PC-9 (cell line): Measurements from ENCODE around the gene AQP2. TPM values are rescaled to one million over a fixed set of nuclear protein-coding genes. Genes with fewer than 3 reads are reported as not detected.

Experiments used
- BruUV-seq: library from RNA; stranded (reverse); fragments of 400-500 nt; replicated peaks from 2 replicates; lab custom pipeline; 2021; lab: Mats Ljungman, UMichigan
- CTCF ChIA-PET: fragments of 300-600 bp; sonication (Branson Sonifier 250); formaldehyde crosslinking; loops from one replicate; lab custom pipeline; 2022; ENCODE audit warnings: antibody characterized with exemption; lab: Charles Lee
- POLR2A ChIA-PET: fragments of 300-600 bp; sonication (Branson Sonifier 250); formaldehyde crosslinking; loops from one replicate; lab custom pipeline; 2022; ENCODE audit warnings: antibody characterized with exemption; ENCODE audit not compliant: unreplicated experiment; lab: Charles Lee
- DNase-seq, 2 experiments: peaks; one replicate each; pipeline versions ENCODE4 v3.0.0 to v3.0.0-alpha.2; 2015 to 2022; ENCODE audit warnings: mixed read lengths in 1 of 2
- H2AFZ ChIP-seq: fragments of 200-600 bp; sonication (generic); 2 replicates; pipeline ENCODE4 v1.8.1; 2017; ENCODE audit warnings: antibody characterized with exemption
- H3F3A ChIP-seq: fragments of 200-600 bp; sonication (generic); 2 replicates; pipeline ENCODE4 v1.8.1; 2017; ENCODE audit warnings: antibody characterized with exemption, mild to moderate bottlenecking, low read depth; ENCODE audit not compliant: insufficient read depth
- H3K27ac ChIP-seq: fragments of 200-600 bp; sonication (generic); 2 replicates; pipeline ENCODE4 v1.6.1; 2016; ENCODE audit warnings: mixed run types
- H3K27me3 ChIP-seq: fragments of 200-600 bp; sonication (generic); 2 replicates; pipeline ENCODE4 v1.6.1; 2016; ENCODE audit warnings: low read depth, mixed run types; ENCODE audit not compliant: insufficient read depth
- H3K36me3 ChIP-seq: fragments of 200-600 bp; sonication (generic); 2 replicates; pipeline ENCODE4 v1.6.1; 2016; ENCODE audit warnings: low read depth, mixed run types
- H3K4me1 ChIP-seq: fragments of 200-600 bp; sonication (generic); replicated peaks from 2 replicates; pipeline ENCODE4 v1.6.1; 2016; ENCODE audit warnings: mixed run types; ENCODE audit not compliant: insufficient read depth
- H3K4me2 ChIP-seq: fragments of 200-600 bp; sonication (generic); 2 replicates; pipeline ENCODE4 v1.6.1; 2017; ENCODE audit warnings: mixed run types
- H3K4me3 ChIP-seq: fragments of 200-600 bp; sonication (generic); 2 replicates; pipeline ENCODE4 v1.6.1; 2016; ENCODE audit warnings: mixed run types
- H3K79me2 ChIP-seq: fragments of 200-600 bp; sonication (generic); 2 replicates; pipeline ENCODE4 v1.6.1; 2017; ENCODE audit warnings: low read depth, mixed run types
- H3K9me2 ChIP-seq: fragments of 200-600 bp; sonication (generic); 2 replicates; pipeline ENCODE4 v1.8.1; 2017; ENCODE audit warnings: mild to moderate bottlenecking; ENCODE audit not compliant: insufficient read depth
- H3K9me3 ChIP-seq: fragments of 200-600 bp; sonication (generic); 2 replicates; pipeline ENCODE4 v1.8.1; 2016; ENCODE audit warnings: low read depth; ENCODE audit not compliant: insufficient read depth
- H4K20me1 ChIP-seq: fragments of 200-600 bp; sonication (generic); 2 replicates; pipeline ENCODE4 v1.8.1; 2017; ENCODE audit not compliant: insufficient read depth
- CTCF ChIP-seq: fragments of 200-600 bp; sonication (generic); conservative IDR thresholded peaks from 2 replicates; pipeline ENCODE4 v1.6.1; 2017; ENCODE audit warnings: mixed run types, antibody characterized with exemption, mild to moderate bottlenecking, moderate library complexity
- EZH2 ChIP-seq: fragments of 200-600 bp; sonication (generic); IDR thresholded peaks from 2 replicates; pipeline ENCODE4 v1.8.0; 2017; ENCODE audit warnings: antibody characterized with exemption, low read depth
- intact Hi-C: fragments of 100-400 bp; cut with micrococcal nuclease; formaldehyde crosslinking; loops from one replicate; pipeline ENCODE4 v1.10.0; 2022; ENCODE audit not compliant: unreplicated experiment
- total RNA-seq: library from RNA; stranded (reverse); gene quantifications from 2 replicates; pipeline ENCODE4 v1.2.3, GENCODE V29; 2021

Gene AQP2
- total RNA-seq, 1 experiment from 2014 or later, result not detected

GRCh38 chr12:49942512-49942893 lies 8.0 kb upstream of the AQP2 start:
- Histone ChIP-seq H3K27me3 (no peaks in the 10 kb centered on the region), H3K9me3 (no peaks in the 10 kb centered on the region), H3K4me1 (peaks cover 29% of the 10 kb centered on the region), H3K4me3 (no peak overlapping the region), H3K9me2 (no peaks in the 10 kb centered on the region), H2AFZ (no peak overlapping the region), H3K27ac (no peak overlapping the region), H3K4me2 (peak overlapping the region; percentile 59), H3F3A (peaks cover 17% of the 10 kb centered on the region; the same call in 1 of the 2 replicates), H3K79me2 (no peaks in the 10 kb centered on the region), H3K36me3 (no peaks in the 10 kb centered on the region), H4K20me1 (no peaks in the 10 kb centered on the region)
- intact Hi-C loops, result no loop called here
- ChIA-PET POLR2A (no interaction called here), CTCF (interaction anchor here (1.0 kb wide), 1 partner anchor 13 kb away, joined by 3 read pairs; no protein-coding TSS in a partner anchor)
- no peak for TF ChIP-seq CTCF
- no peak for TF ChIP-seq EZH2
- DNase-seq, result no peak
- BruUV-seq, result no TSS peak

GRCh38 chr12:49942921-49943624 lies 7.5 kb upstream of the AQP2 start:
- peaks cover 17% of the 10 kb centered on the region; the same call in 1 of the 2 replicates for H3F3A ChIP-seq
- no peaks in the 10 kb centered on the region for H3K36me3 ChIP-seq
- H4K20me1 ChIP-seq, result no peaks in the 10 kb centered on the region
- H2AFZ ChIP-seq, result no peak overlapping the region; the same call in none of the 2 replicates
- H3K79me2 ChIP-seq, result no peaks in the 10 kb centered on the region
- POLR2A ChIA-PET, result no interaction called here
- peak overlapping the region; percentile 59 for H3K4me2 ChIP-seq
- intact Hi-C loops, result no loop called here
- peaks cover 29% of the 10 kb centered on the region for H3K4me1 ChIP-seq
- H3K9me3 ChIP-seq, result no peaks in the 10 kb centered on the region
- no TSS peak for BruUV-seq
- H3K27ac ChIP-seq, result no peak overlapping the region
- CTCF ChIA-PET, result interaction anchor here (0.5 kb wide), 1 partner anchor 225 kb away, joined by 11 read pairs; no protein-coding TSS in a partner anchor
- no peak for TF ChIP-seq EZH2
- no peak for TF ChIP-seq CTCF
- H3K9me2 ChIP-seq, result no peaks in the 10 kb centered on the region
- H3K4me3 ChIP-seq, result no peak overlapping the region
- DNase-seq, result peak; percentile 51 to 64
- no peaks in the 10 kb centered on the region for H3K27me3 ChIP-seq

- ChIA-PET CTCF (interaction anchor here (0.5 to 0.6 kb wide), 2 partner anchors 60 to 224 kb away, joined by 3 to 11 read pairs; no protein-coding TSS in a partner anchor), POLR2A (interaction anchor here (0.7 kb wide), 1 partner anchor 55 kb away, joined by 5 read pairs; no protein-coding TSS in a partner anchor)
- Histone ChIP-seq H3F3A (peaks cover 17% of the 10 kb centered on the region; the same call in 1 of the 2 replicates), H3K27ac (no peak overlapping the region), H3K4me3 (no peak overlapping the region), H3K79me2 (no peaks in the 10 kb centered on the region), H3K9me2 (no peaks in the 10 kb centered on the region), H3K4me1 (peaks cover 29% of the 10 kb centered on the region), H3K36me3 (no peaks in the 10 kb centered on the region), H3K9me3 (no peaks in the 10 kb centered on the region), H3K27me3 (no peaks in the 10 kb centered on the region), H4K20me1 (no peaks in the 10 kb centered on the region), H2AFZ (no peak overlapping the region), H3K4me2 (peak overlapping the region; percentile 59; the same call in 1 of the 2 replicates)
- no peak for DNase-seq
- intact Hi-C loops, result no loop called here
- no peak for TF ChIP-seq CTCF
- TF ChIP-seq EZH2, result no peak
- no TSS peak for BruUV-seq
These were observed 6.9 kb upstream of the AQP2 start for GRCh38 chr12:49943625-49943960.
